Measurements from ENCODE around the gene CDV3.
"Not testable (repeated sequence)": the region's sequence is repeated elsewhere in the genome, so short reads cannot be mapped to it uniquely, and the experiment has no call there.

The CDV3 gene

GRCh38 chr3:133573629-133574194, at the start of gene CDV3:
Gene CDV3, plus strand, starts transcription at chr3:133573686. Its CDS starts 359 bp downstream, at chr3:133574045.
- FAIRE-seq = no peak

GRCh38 chr3:133523758-133524157, 49.7 kb upstream of the CDV3 start:
- not testable (repeated sequence) for FAIRE-seq

GRCh38 chr3:133525435-133525834, 48.1 kb upstream of the CDV3 start:
- no peak for FAIRE-seq

- FAIRE-seq = no peak
Observed at GRCh38 chr3:133527081-133527715, 46.3 kb upstream of the CDV3 start.

- FAIRE-seq = no peak
Observed at GRCh38 chr3:133529809-133530208, 43.7 kb upstream of the CDV3 start.

- FAIRE-seq = no peak
Observed at GRCh38 chr3:133531981-133532380, 41.5 kb upstream of the CDV3 start.

GRCh38 chr3:133532951-133533350, 40.5 kb upstream of the CDV3 start:
- no peak for FAIRE-seq

GRCh38 chr3:133535971-133536881, 37.3 kb upstream of the CDV3 start:
- FAIRE-seq = no peak

GRCh38 chr3:133537131-133537530, 36.4 kb upstream of the CDV3 start:
- FAIRE-seq = not testable (repeated sequence)

- no peak for FAIRE-seq
Observed at GRCh38 chr3:133538154-133538553, 35.3 kb upstream of the CDV3 start.

- FAIRE-seq = no peak
Observed at GRCh38 chr3:133540896-133541674, 32.4 kb upstream of the CDV3 start.

- FAIRE-seq = no peak
Observed at GRCh38 chr3:133542871-133543270, 30.6 kb upstream of the CDV3 start.

GRCh38 chr3:133544983-133545382, 28.5 kb upstream of the CDV3 start:
- not testable (repeated sequence) for FAIRE-seq

GRCh38 chr3:133547432-133548041, 25.9 kb upstream of the CDV3 start:
- no peak for FAIRE-seq

- no peak for FAIRE-seq
Observed at GRCh38 chr3:133548090-133548489, 25.4 kb upstream of the CDV3 start.

- no peak for FAIRE-seq
Observed at GRCh38 chr3:133549565-133549964, 23.9 kb upstream of the CDV3 start.

- not testable (repeated sequence) for FAIRE-seq
Observed at GRCh38 chr3:133551589-133551988, 21.9 kb upstream of the CDV3 start.

- FAIRE-seq = no peak
Observed at GRCh38 chr3:133561679-133562078, 11.8 kb upstream of the CDV3 start.

- no peak for FAIRE-seq
Observed at GRCh38 chr3:133562376-133562775, 11.1 kb upstream of the CDV3 start.

GRCh38 chr3:133563186-133563591, 10.3 kb upstream of the CDV3 start:
- no peak for FAIRE-seq

GRCh38 chr3:133563816-133564215, 9.7 kb upstream of the CDV3 start:
- no peak for FAIRE-seq

GRCh38 chr3:133568294-133569014, 5.0 kb upstream of the CDV3 start:
- no peak for FAIRE-seq
